ENCODE results near the gene CELSR2.
"Not testable (repeated sequence)": the region's sequence is repeated elsewhere in the genome, so short reads cannot be mapped to it uniquely, and the experiment has no call there.

GRCh38 chr1:109305991-109306390 is 56.7 kb downstream of the CELSR2 start:
- not testable (repeated sequence) for TF ChIP-seq POLR2A (IDR thresholded peaks at IDR 0.05; ENCODE audit: borderline replicate concordance, extremely low read depth, insufficient read depth, insufficient read length); CTCF (IDR thresholded peaks at IDR 0.05 in 2 of 3, conservative IDR thresholded peaks at IDR 0.05 in 1 of 3; ENCODE audit: borderline replicate concordance in 1 of 3, insufficient read depth in 1 of 3, low read depth in 2 of 3, low read length in 2 of 3); ZNF274 (IDR thresholded peaks at IDR 0.05; ENCODE audit: low read depth, low read length); REST (IDR thresholded peaks at IDR 0.05; ENCODE audit: low read depth); EZH2 (IDR thresholded peaks at IDR 0.05); EZH2phosphoT487 (IDR thresholded peaks at IDR 0.05; ENCODE audit: borderline replicate concordance); CEBPB (IDR thresholded peaks at IDR 0.05; ENCODE audit: low read depth); ZBTB33 (IDR thresholded peaks at IDR 0.05; ENCODE audit: extremely low read depth, insufficient replicate concordance, low read length); FOSL1 (IDR thresholded peaks at IDR 0.05; ENCODE audit: low read depth); POLR2AphosphoS5 (IDR thresholded peaks at IDR 0.05; ENCODE audit: low read depth, low read length); SIN3A (IDR thresholded peaks at IDR 0.05; ENCODE audit: low read depth); ELF1 (IDR thresholded peaks at IDR 0.05; ENCODE audit: borderline replicate concordance, low read depth); RAD21 (IDR thresholded peaks at IDR 0.05; ENCODE audit: low read depth); JUND (IDR thresholded peaks at IDR 0.05)
